H1 (cell line): ENCODE data around the gene CCDC91.

ENCODE experiments used
- SIN3A ChIP-seq, 2 experiments: IDR thresholded peaks in 1 of 2; conservative IDR thresholded peaks in 1 of 2; 2 replicates each; pipeline ENCODE4 v1.6.1; 2011 to 2012; ENCODE audit warnings: low read length in 2 of 2, improper control_type of control experiment in 1 of 2, low read depth in 1 of 2, mild to moderate bottlenecking in 1 of 2
- TF ChIP-seq, protein P1 (sequence below): IDR thresholded peaks from 2 replicates; pipeline ENCODE4 v1.6.1; 2012; ENCODE audit warnings: low read length, inconsistent platforms
- TF ChIP-seq, protein P2 (sequence below), 3 experiments: IDR thresholded peaks; 1 replicate in 2 of 3; 2 replicates in 1 of 3; pipeline versions ENCODE4 v1.5.1 to v1.6.1; 2011; ENCODE audit warnings: low read length in 3 of 3, mild to moderate bottlenecking in 3 of 3, inconsistent platforms in 2 of 3, low read depth in 1 of 3, moderate library complexity in 1 of 3; ENCODE audit not compliant: insufficient read depth in 1 of 3; ENCODE audit errors: control extremely low read depth in 1 of 3

DNA sequence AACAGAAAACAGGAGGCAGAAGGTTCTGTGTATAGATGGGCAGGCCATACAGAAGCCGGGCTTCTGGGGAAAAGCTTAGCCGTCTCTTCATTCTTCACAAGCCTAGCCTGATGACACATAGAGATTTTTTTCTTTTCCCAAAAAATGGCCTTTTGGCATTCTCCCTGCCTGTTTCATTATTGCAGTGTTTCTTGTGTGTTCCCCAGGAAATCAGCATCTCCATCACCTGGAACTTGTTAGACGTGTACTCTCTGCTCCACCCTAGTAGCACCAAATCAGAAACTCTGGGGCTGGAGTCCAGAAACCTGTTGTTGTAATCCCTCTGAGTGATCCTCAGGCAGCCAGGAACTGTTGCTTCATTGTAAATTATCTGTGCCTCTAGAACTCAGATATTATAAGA is 388.1 kb downstream of the CCDC91 start:
- no peak for TF ChIP-seq SIN3A (conservative IDR thresholded peaks at IDR 0.05 in 1 of 2, IDR thresholded peaks at IDR 0.05 in 1 of 2; ENCODE audit: low read depth in 1 of 2, low read length in 2 of 2)
- TF ChIP-seq, protein P1, sequence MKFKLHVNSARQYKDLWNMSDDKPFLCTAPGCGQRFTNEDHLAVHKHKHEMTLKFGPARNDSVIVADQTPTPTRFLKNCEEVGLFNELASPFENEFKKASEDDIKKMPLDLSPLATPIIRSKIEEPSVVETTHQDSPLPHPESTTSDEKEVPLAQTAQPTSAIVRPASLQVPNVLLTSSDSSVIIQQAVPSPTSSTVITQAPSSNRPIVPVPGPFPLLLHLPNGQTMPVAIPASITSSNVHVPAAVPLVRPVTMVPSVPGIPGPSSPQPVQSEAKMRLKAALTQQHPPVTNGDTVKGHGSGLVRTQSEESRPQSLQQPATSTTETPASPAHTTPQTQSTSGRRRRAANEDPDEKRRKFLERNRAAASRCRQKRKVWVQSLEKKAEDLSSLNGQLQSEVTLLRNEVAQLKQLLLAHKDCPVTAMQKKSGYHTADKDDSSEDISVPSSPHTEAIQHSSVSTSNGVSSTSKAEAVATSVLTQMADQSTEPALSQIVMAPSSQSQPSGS, result no peak
- TF ChIP-seq, protein P2, sequence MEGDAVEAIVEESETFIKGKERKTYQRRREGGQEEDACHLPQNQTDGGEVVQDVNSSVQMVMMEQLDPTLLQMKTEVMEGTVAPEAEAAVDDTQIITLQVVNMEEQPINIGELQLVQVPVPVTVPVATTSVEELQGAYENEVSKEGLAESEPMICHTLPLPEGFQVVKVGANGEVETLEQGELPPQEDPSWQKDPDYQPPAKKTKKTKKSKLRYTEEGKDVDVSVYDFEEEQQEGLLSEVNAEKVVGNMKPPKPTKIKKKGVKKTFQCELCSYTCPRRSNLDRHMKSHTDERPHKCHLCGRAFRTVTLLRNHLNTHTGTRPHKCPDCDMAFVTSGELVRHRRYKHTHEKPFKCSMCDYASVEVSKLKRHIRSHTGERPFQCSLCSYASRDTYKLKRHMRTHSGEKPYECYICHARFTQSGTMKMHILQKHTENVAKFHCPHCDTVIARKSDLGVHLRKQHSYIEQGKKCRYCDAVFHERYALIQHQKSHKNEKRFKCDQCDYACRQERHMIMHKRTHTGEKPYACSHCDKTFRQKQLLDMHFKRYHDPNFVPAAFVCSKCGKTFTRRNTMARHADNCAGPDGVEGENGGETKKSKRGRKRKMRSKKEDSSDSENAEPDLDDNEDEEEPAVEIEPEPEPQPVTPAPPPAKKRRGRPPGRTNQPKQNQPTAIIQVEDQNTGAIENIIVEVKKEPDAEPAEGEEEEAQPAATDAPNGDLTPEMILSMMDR (IDR thresholded peaks at IDR 0.05; ENCODE audit: control extremely low read depth in 1 of 3, insufficient read depth in 1 of 3, low read depth in 1 of 3, low read length in 3 of 3), result no peak
